HG03354 (cell line): ENCODE measurements around the gene EPHB1.
"Not testable (repeated sequence)": the region's sequence is repeated elsewhere in the genome, so short reads cannot be mapped to it uniquely, and the experiment has no call there.

Experiments
- ATAC-seq: cut with Tn5 transposase; IDR thresholded peaks from one replicate; pipeline ENCODE4 v1.9.1; 2021; ENCODE audit warnings: mild to moderate bottlenecking; ENCODE audit not compliant: unreplicated experiment, poor library complexity, severe bottlenecking

The EPHB1 gene

GRCh38 chr3:135056733-135057310 is 261.8 kb downstream of the EPHB1 start:
- ATAC-seq: no peak

GRCh38 chr3:135057996-135058395 is 262.9 kb downstream of the EPHB1 start:
- ATAC-seq: no peak

GRCh38 chr3:135059580-135059979 is 264.5 kb downstream of the EPHB1 start:
- no peak for ATAC-seq

- ATAC-seq: not testable (repeated sequence)
Measured at GRCh38 chr3:135066844-135067727, 272.0 kb downstream of the EPHB1 start.

GRCh38 chr3:135068011-135068410 is 273.0 kb downstream of the EPHB1 start:
- no peak for ATAC-seq

GRCh38 chr3:135069406-135069805 is 274.3 kb downstream of the EPHB1 start:
- ATAC-seq: no peak

- no peak for ATAC-seq
Measured at GRCh38 chr3:135071483-135071882, 276.4 kb downstream of the EPHB1 start.

GRCh38 chr3:135072431-135072830 is 277.4 kb downstream of the EPHB1 start:
- no peak for ATAC-seq

GRCh38 chr3:135075157-135075556 is 280.1 kb downstream of the EPHB1 start:
- no peak for ATAC-seq

- no peak for ATAC-seq
Measured at GRCh38 chr3:135076341-135076740, 281.3 kb downstream of the EPHB1 start.

- ATAC-seq: no peak
Measured at GRCh38 chr3:135077186-135077585, 282.1 kb downstream of the EPHB1 start.

- no peak for ATAC-seq
Measured at GRCh38 chr3:135078283-135078682, 283.2 kb downstream of the EPHB1 start.

GRCh38 chr3:135079095-135079494 is 284.0 kb downstream of the EPHB1 start:
- no peak for ATAC-seq

- ATAC-seq: no peak
Measured at GRCh38 chr3:135081451-135081850, 286.4 kb downstream of the EPHB1 start.

GRCh38 chr3:135081856-135082434 is 286.9 kb downstream of the EPHB1 start:
- no peak for ATAC-seq

- ATAC-seq: no peak
Measured at GRCh38 chr3:135082706-135083105, 287.6 kb downstream of the EPHB1 start.

- ATAC-seq: no peak
Measured at GRCh38 chr3:135083179-135083578, 288.1 kb downstream of the EPHB1 start.

GRCh38 chr3:135083756-135084155 is 288.7 kb downstream of the EPHB1 start:
- ATAC-seq: no peak

- no peak for ATAC-seq
Measured at GRCh38 chr3:135084405-135084804, 289.3 kb downstream of the EPHB1 start.

- no peak for ATAC-seq
Measured at GRCh38 chr3:135084976-135085375, 289.9 kb downstream of the EPHB1 start.
